SK-N-SH treated with all-trans-retinoic acid at 6 μM for 48 hours (cell line): ENCODE data around the gene MRPS27.
A peak's percentile ranks its signal among the peaks of the same experiment; 100 is the strongest.

Source experiments
- ATAC-seq: fragments of 200-7000 bp; cut with Tn5 transposase; 3 replicates; pipeline ENCODE4 v1.9.1; 2020; ENCODE audit warnings: mild to moderate bottlenecking, moderate library complexity
- ARNTL ChIP-seq: fragments of 450-650 bp; formaldehyde crosslinking; IDR thresholded peaks from 2 replicates; pipeline ENCODE4 v1.5.0; 2020; ENCODE audit warnings: low read depth, mild to moderate bottlenecking, moderate library complexity, borderline replicate concordance
- BACH2 ChIP-seq: fragments of 250-450 bp; sonication (Bioruptor Pico); IDR thresholded peaks from 2 replicates; pipeline ENCODE4 v1.9.0; 2021; ENCODE audit warnings: mild to moderate bottlenecking, borderline replicate concordance
- CREB5 ChIP-seq: fragments of 250-450 bp; sonication (Bioruptor Pico); IDR thresholded peaks from 2 replicates; pipeline ENCODE4 v1.5.1; 2020; ENCODE audit warnings: low read depth, mild to moderate bottlenecking, moderate library complexity
- CSDC2 ChIP-seq: fragments of 250-450 bp; sonication (Bioruptor Pico); IDR thresholded peaks from 2 replicates; pipeline ENCODE4 v1.5.0; 2020; ENCODE audit warnings: mild to moderate bottlenecking, moderate library complexity
- ISL1 ChIP-seq: fragments of 250-450 bp; sonication (Bioruptor Pico); IDR thresholded peaks from 2 replicates; pipeline ENCODE4 v2.1.2; 2022; ENCODE audit warnings: mild to moderate bottlenecking, moderate library complexity
- OSR1 ChIP-seq: fragments of 250-450 bp; sonication (Bioruptor Pico); IDR thresholded peaks from 2 replicates; pipeline ENCODE4 v1.8.0; 2022; ENCODE audit warnings: moderate library complexity, mild to moderate bottlenecking, inconsistent platforms
- PATZ1 ChIP-seq: fragments of 250-450 bp; sonication (Bioruptor Pico); IDR thresholded peaks from 2 replicates; pipeline ENCODE4 v1.8.0; 2020; ENCODE audit warnings: mild to moderate bottlenecking, moderate library complexity, borderline replicate concordance
- POU6F1 ChIP-seq: fragments of 250-450 bp; sonication (Bioruptor Pico); IDR thresholded peaks from 2 replicates; pipeline ENCODE4 v1.8.0; 2021; ENCODE audit warnings: low read depth, mild to moderate bottlenecking, moderate library complexity, borderline replicate concordance
- PPARA ChIP-seq: fragments of 250-450 bp; sonication (Bioruptor Pico); IDR thresholded peaks from 2 replicates; pipeline ENCODE4 v1.5.0; 2020; ENCODE audit warnings: mild to moderate bottlenecking, borderline replicate concordance
- SNAI2 ChIP-seq: fragments of 250-450 bp; sonication (Bioruptor Pico); IDR thresholded peaks from 2 replicates; pipeline ENCODE4 v1.5.0; 2020; ENCODE audit warnings: mild to moderate bottlenecking, moderate library complexity
- TCF4 ChIP-seq: fragments of 250-450 bp; sonication (Bioruptor Pico); IDR thresholded peaks from 2 replicates; pipeline ENCODE4 v1.8.0; 2021; ENCODE audit warnings: mild to moderate bottlenecking, moderate library complexity, borderline replicate concordance
- TOX ChIP-seq: fragments of 250-450 bp; sonication (Bioruptor Pico); IDR thresholded peaks from 2 replicates; pipeline ENCODE4 v1.8.0; 2021; ENCODE audit warnings: mild to moderate bottlenecking, moderate library complexity, borderline replicate concordance
- TSHZ2 ChIP-seq: fragments of 250-450 bp; sonication (Bioruptor Pico); IDR thresholded peaks from 2 replicates; pipeline ENCODE4 v1.5.0; 2020; ENCODE audit warnings: mild to moderate bottlenecking, moderate library complexity
- ZC3H10 ChIP-seq: fragments of 250-450 bp; sonication (Bioruptor Pico); IDR thresholded peaks from 2 replicates; pipeline ENCODE4 v1.5.1; 2021; ENCODE audit warnings: mild to moderate bottlenecking, moderate library complexity
- ZFP3 ChIP-seq: fragments of 250-450 bp; sonication (Bioruptor Pico); IDR thresholded peaks from 2 replicates; pipeline ENCODE4 v1.5.0; 2020; ENCODE audit warnings: mild to moderate bottlenecking, moderate library complexity
- ZFP30 ChIP-seq: fragments of 450-650 bp; formaldehyde crosslinking; IDR thresholded peaks from 2 replicates; pipeline ENCODE4 v1.5.0; 2022; ENCODE audit warnings: mild to moderate bottlenecking, moderate library complexity
- ZNF565 ChIP-seq: fragments of 450-650 bp; formaldehyde crosslinking; conservative IDR thresholded peaks from 2 replicates; pipeline ENCODE4 v1.5.0; 2020; ENCODE audit warnings: low read depth, mild to moderate bottlenecking, moderate library complexity
- ZNF70 ChIP-seq: fragments of 450-650 bp; formaldehyde crosslinking; IDR thresholded peaks from 2 replicates; pipeline ENCODE4 v1.5.0; 2020; ENCODE audit warnings: mild to moderate bottlenecking, moderate library complexity
- ZNF8 ChIP-seq: fragments of 450-650 bp; formaldehyde crosslinking; IDR thresholded peaks from 2 replicates; pipeline ENCODE4 v1.5.0; 2020; ENCODE audit warnings: mild to moderate bottlenecking, moderate library complexity
- TF ChIP-seq, protein P1 (sequence below): fragments of 250-450 bp; sonication (Bioruptor Pico); IDR thresholded peaks from 2 replicates; pipeline ENCODE4 v1.5.1; 2021; ENCODE audit warnings: mild to moderate bottlenecking, moderate library complexity

The MRPS27 gene

GRCh38 chr5:72319976-72320752, at the start of gene MRPS27, which contains the start of gene PTCD2:
TSS of gene MRPS27 (minus strand) at chr5:72320240. CDS start at chr5:72320221, 19 bp downstream.
TSS of gene PTCD2 (plus strand) at chr5:72320373. CDS start at chr5:72320383, 10 bp downstream.
- TF ChIP-seq ARNTL (no peak), CSDC2 (CRISPR knock-in tag) (no peak), ZNF8 (no peak), ZNF565 (CRISPR knock-in tag) (no peak), ZNF70 (CRISPR knock-in tag) (no peak), ISL1 (CRISPR knock-in tag) (no peak), POU6F1 (no peak), PPARA (no peak), ZFP30 (CRISPR knock-in tag) (no peak), TSHZ2 (CRISPR knock-in tag) (no peak), BACH2 (CRISPR knock-in tag) (no peak)
- TF ChIP-seq, protein P1, sequence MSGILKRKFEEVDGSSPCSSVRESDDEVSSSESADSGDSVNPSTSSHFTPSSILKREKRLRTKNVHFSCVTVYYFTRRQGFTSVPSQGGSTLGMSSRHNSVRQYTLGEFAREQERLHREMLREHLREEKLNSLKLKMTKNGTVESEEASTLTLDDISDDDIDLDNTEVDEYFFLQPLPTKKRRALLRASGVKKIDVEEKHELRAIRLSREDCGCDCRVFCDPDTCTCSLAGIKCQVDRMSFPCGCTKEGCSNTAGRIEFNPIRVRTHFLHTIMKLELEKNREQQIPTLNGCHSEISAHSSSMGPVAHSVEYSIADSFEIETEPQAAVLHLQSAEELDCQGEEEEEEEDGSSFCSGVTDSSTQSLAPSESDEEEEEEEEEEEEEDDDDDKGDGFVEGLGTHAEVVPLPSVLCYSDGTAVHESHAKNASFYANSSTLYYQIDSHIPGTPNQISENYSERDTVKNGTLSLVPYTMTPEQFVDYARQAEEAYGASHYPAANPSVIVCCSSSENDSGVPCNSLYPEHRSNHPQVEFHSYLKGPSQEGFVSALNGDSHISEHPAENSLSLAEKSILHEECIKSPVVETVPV (CRISPR knock-in tag): no peak
- peak; percentile 100 for ATAC-seq

GRCh38 chr5:72369711-72370110, 49.7 kb upstream of the MRPS27 start:
- no peak for ATAC-seq
- TF ChIP-seq ZC3H10 (CRISPR knock-in tag) (no peak), CREB5 (CRISPR knock-in tag) (no peak), ISL1 (CRISPR knock-in tag) (no peak), OSR1 (CRISPR knock-in tag) (no peak), CSDC2 (CRISPR knock-in tag) (no peak), TSHZ2 (CRISPR knock-in tag) (no peak), ZFP3 (no peak), ZFP30 (CRISPR knock-in tag) (no peak), TOX (no peak)
- TF ChIP-seq, protein P1 (CRISPR knock-in tag): no peak

DNA sequence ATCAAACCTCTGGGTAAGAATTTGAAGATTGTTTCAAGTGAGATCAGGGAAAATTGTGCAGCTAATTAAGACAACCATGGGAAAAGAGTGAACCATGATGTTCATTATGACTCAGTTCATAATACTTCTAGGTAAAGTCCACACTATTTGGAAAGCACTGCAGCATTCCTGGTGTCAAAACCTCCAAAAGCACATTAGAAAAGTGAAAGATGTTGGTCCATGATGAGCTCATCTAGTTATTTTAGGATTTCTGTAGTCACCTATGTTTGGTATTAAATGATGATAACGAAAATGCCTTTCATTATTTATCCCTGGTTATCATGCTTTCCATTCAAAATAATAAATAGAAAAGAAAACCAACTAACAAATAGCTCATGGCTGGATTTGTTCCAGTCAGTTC, 49.3 kb upstream of the MRPS27 start:
- no peak for ATAC-seq
- no peak for TF ChIP-seq SNAI2 (CRISPR knock-in tag)
- no peak for TF ChIP-seq OSR1 (CRISPR knock-in tag)
- TF ChIP-seq ZNF565 (CRISPR knock-in tag): no peak
- no peak for TF ChIP-seq ARNTL
- no peak for TF ChIP-seq CREB5 (CRISPR knock-in tag)
- TF ChIP-seq ZNF8: no peak
- no peak for TF ChIP-seq TCF4 (CRISPR knock-in tag)
- no peak for TF ChIP-seq PATZ1 (CRISPR knock-in tag)
